ENCODE data around the gene SLC35G6. TPM values are rescaled to one million over a fixed set of nuclear protein-coding genes. Genes with fewer than 3 reads are reported as not detected.
A peak's percentile ranks its signal among the peaks of the same experiment; 100 is the strongest.

Gene SLC35G6
- total RNA-seq, 6 experiments from 2014 or later = not detected

- Mint-ChIP-seq H3K27ac (peak overlapping the region; percentile 96), H3K4me3 (peak overlapping the region; percentile 96), H3K27me3 (ENCODE audit: insufficient read depth) (peaks cover 6% of the 10 kb centered on the region), H3K36me3 (ENCODE audit: low read depth) (peaks cover 8% of the 10 kb centered on the region), H3K4me1 (ENCODE audit: low read depth) (peaks cover 50% of the 10 kb centered on the region), H3K9me3 (no peaks in the 10 kb centered on the region)
- DNase-seq = peak; percentile 57
- TF ChIP-seq CTCF (IDR thresholded peaks at IDR 0.05) = no peak
These were observed 4.8 kb upstream of the SLC35G6 start for GRCh38 chr17:7476494-7476893.

GRCh38 chr17:7476951-7477350 lies 4.3 kb upstream of the SLC35G6 start:
- no peak for TF ChIP-seq CTCF (IDR thresholded peaks at IDR 0.05)
- H3K27ac Mint-ChIP-seq = peak overlapping the region; percentile 96
- no peak for DNase-seq
- peaks cover 6% of the 10 kb centered on the region for H3K27me3 Mint-ChIP-seq (ENCODE audit: insufficient read depth)
- no peaks in the 10 kb centered on the region for H3K9me3 Mint-ChIP-seq
- peaks cover 54% of the 10 kb centered on the region for H3K4me1 Mint-ChIP-seq (ENCODE audit: low read depth)
- peaks cover 8% of the 10 kb centered on the region for H3K36me3 Mint-ChIP-seq (ENCODE audit: low read depth)
- H3K4me3 Mint-ChIP-seq = peak overlapping the region; percentile 96

- peaks cover 8% of the 10 kb centered on the region for H3K36me3 Mint-ChIP-seq (ENCODE audit: low read depth)
- peak; percentile 84 for DNase-seq
- no peak for TF ChIP-seq CTCF (IDR thresholded peaks at IDR 0.05)
- peaks cover 61% of the 10 kb centered on the region for H3K4me1 Mint-ChIP-seq (ENCODE audit: low read depth)
- H3K9me3 Mint-ChIP-seq = no peaks in the 10 kb centered on the region
- H3K27ac Mint-ChIP-seq = peak overlapping the region; percentile 96
- H3K27me3 Mint-ChIP-seq (ENCODE audit: insufficient read depth) = peaks cover 6% of the 10 kb centered on the region; the same call in 1 of the 2 replicates
- H3K4me3 Mint-ChIP-seq = peak overlapping the region; percentile 96
These were observed 3.6 kb upstream of the SLC35G6 start for GRCh38 chr17:7477392-7478275.

- peaks cover 9% of the 10 kb centered on the region for H3K27me3 Mint-ChIP-seq (ENCODE audit: insufficient read depth)
- DNase-seq = peak; percentile 10
- H3K27ac Mint-ChIP-seq = peak overlapping the region; percentile 96
- no peak; the same call in 1 of the 2 replicates for TF ChIP-seq CTCF (IDR thresholded peaks at IDR 0.05)
- H3K9me3 Mint-ChIP-seq = no peaks in the 10 kb centered on the region
- peaks cover 8% of the 10 kb centered on the region for H3K36me3 Mint-ChIP-seq (ENCODE audit: low read depth)
- peaks cover 70% of the 10 kb centered on the region for H3K4me1 Mint-ChIP-seq (ENCODE audit: low read depth)
- H3K4me3 Mint-ChIP-seq = peak overlapping the region; percentile 96
These were observed 2.7 kb upstream of the SLC35G6 start for GRCh38 chr17:7478276-7479212.

GRCh38 chr17:7479213-7480088 lies 1.8 kb upstream of the SLC35G6 start, which contains the start of gene ZBTB4:
TSS of gene ZBTB4 (minus strand) at chr17:7479631. CDS start at chr17:7466801, 12,830 bp downstream.
- peak within 1 kb of the TSS; percentile 96 for H3K27ac Mint-ChIP-seq
- peaks cover 8% of the 10 kb centered on the region for H3K36me3 Mint-ChIP-seq (ENCODE audit: low read depth)
- no peaks in the 10 kb centered on the region for H3K9me3 Mint-ChIP-seq
- H3K27me3 Mint-ChIP-seq (ENCODE audit: insufficient read depth) = peaks cover 16% of the 10 kb centered on the region
- TF ChIP-seq CTCF (IDR thresholded peaks at IDR 0.05) = no peak
- H3K4me3 Mint-ChIP-seq = peak within 1 kb of the TSS; percentile 96
- DNase-seq = peak; percentile 17
- H3K4me1 Mint-ChIP-seq (ENCODE audit: low read depth) = peaks cover 74% of the 10 kb centered on the region
